K562 treated with DMSO at 1 percent for 4 hours (cell line): ENCODE data around the gene MPPE1. TPM values are rescaled to one million over a fixed set of nuclear protein-coding genes. Genes with fewer than 3 reads are reported as not detected.

ENCODE experiments used
- total RNA-seq: library from RNA; unstranded; fragments of 300-600 nt; gene quantifications from 2 replicates; pipeline ENCODE4 v1.2.3, GENCODE V29; 2022; ENCODE audit not compliant: insufficient read depth

The MPPE1 gene, protein sequence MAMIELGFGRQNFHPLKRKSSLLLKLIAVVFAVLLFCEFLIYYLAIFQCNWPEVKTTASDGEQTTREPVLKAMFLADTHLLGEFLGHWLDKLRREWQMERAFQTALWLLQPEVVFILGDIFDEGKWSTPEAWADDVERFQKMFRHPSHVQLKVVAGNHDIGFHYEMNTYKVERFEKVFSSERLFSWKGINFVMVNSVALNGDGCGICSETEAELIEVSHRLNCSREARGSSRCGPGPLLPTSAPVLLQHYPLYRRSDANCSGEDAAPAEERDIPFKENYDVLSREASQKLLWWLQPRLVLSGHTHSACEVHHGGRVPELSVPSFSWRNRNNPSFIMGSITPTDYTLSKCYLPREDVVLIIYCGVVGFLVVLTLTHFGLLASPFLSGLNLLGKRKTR
- total RNA-seq, result 14.8 and 18.4 TPM in 2 replicates

DNA sequence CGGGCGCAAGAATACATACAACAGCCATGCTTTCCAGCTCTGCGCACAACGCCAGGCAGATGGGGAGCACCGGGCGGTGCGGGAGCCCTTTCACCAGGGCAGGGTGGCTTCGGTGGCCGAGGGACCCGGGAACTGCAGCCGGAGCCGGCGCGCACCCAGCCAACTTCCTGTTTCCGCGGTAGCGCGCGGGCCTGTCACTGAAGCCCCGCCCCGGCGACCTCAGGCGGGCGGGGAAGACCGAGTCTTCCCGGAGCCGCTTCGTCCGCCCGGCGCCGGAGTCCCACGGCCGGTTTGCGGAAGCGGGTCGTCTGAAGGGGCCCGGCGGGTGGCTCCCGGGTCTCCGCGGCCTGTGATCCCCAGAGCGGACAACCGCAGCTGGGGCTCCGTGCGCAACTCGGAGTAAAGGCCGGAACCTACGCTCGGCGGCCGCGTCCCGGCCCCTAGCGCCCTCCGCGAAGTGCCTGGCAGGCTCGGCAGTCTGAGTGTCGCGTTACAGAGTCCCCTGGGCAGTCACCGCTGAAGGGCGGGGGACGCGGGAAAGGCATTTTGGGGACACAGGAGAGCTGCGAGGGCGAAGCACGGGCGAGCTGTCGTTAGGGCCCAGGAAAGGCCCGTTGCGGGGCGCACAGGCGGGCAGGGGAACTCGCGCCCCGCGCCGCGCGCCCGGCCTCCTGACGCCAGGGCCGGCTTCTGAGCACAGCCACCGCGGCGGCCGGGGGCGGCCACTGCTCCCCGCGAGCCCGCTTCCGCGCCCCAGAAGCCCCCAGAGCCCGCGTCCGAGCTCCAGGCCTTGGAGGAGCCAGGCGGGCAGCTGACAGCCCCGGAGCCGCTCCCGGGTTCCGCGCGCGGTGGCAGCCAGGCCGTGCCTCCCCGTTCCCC, at the start of gene MPPE1:
Gene MPPE1, minus strand, starts transcription at position 136 of the 879 bp plus-strand sequence. CDS start 11,053 bp downstream, outside the sequence.

DNA sequence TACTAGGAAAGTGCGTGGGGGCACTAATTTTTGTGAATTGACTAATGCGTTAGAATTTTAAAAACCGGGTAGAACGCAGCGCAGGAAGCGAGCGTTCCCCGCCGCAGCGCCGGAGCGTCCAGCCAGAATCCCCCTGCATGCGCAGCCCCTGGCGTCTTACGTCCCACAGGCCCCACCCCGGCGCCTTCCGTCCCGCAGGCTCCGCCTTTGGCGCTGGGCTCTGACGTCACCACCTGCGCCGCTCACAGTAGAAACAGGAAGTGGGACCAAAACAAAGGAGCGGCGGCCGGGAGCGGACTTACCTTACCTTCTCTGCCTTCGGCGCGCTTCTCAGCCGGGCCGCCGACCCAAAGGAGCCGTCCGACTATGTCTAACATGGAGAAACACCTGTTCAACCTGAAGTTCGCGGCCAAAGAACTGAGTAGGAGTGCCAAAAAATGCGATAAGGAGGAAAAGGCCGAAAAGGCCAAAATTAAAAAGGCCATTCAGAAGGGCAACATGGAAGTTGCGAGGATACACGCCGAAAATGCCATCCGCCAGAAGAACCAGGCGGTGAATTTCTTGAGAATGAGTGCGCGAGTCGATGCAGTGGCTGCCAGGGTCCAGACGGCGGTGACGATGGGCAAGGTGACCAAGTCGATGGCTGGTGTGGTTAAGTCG, 56.8 kb downstream of the MPPE1 start, which contains the start of gene CHMP1B:
Gene CHMP1B, plus strand, starts transcription at position 268 of the 660 bp plus-strand sequence. Its CDS starts 99 bp downstream, at position 367.

Other genes starting within 250 kb of the MPPE1 start
- 0.18 TPM in 1 of 2 replicates, not detected in the other for gene GNAL, start 219.1 kb downstream of the MPPE1 start, total RNA-seq
- 23.7 and 26.2 TPM in 2 replicates for gene CHMP1B, start 56.9 kb downstream of the MPPE1 start, total RNA-seq
- gene IMPA2, start 73.2 kb upstream of the MPPE1 start, total RNA-seq, result 8.8 and 14.2 TPM in 2 replicates
- 0.42 TPM in 1 of 2 replicates, not detected in the other for gene ANKRD62, start 185.5 kb upstream of the MPPE1 start, total RNA-seq